GM10847 (cell line): Measurements from ENCODE around the gene USP17L18.
"Not testable (repeated sequence)": the region's sequence is repeated elsewhere in the genome, so short reads cannot be mapped to it uniquely, and the experiment has no call there.

Experiments used
- POLR2A ChIP-seq: IDR thresholded peaks from 2 replicates; pipeline ENCODE4 v1.6.1; 2011; ENCODE audit not compliant: insufficient read length; ENCODE audit errors: extremely low read depth

The USP17L18 gene, protein sequence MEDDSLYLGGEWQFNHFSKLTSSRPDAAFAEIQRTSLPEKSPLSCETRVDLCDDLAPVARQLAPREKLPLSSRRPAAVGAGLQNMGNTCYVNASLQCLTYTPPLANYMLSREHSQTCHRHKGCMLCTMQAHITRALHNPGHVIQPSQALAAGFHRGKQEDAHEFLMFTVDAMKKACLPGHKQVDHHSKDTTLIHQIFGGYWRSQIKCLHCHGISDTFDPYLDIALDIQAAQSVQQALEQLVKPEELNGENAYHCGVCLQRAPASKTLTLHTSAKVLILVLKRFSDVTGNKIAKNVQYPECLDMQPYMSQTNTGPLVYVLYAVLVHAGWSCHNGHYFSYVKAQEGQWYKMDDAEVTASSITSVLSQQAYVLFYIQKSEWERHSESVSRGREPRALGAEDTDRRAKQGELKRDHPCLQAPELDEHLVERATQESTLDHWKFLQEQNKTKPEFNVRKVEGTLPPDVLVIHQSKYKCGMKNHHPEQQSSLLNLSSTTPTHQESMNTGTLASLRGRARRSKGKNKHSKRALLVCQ

DNA sequence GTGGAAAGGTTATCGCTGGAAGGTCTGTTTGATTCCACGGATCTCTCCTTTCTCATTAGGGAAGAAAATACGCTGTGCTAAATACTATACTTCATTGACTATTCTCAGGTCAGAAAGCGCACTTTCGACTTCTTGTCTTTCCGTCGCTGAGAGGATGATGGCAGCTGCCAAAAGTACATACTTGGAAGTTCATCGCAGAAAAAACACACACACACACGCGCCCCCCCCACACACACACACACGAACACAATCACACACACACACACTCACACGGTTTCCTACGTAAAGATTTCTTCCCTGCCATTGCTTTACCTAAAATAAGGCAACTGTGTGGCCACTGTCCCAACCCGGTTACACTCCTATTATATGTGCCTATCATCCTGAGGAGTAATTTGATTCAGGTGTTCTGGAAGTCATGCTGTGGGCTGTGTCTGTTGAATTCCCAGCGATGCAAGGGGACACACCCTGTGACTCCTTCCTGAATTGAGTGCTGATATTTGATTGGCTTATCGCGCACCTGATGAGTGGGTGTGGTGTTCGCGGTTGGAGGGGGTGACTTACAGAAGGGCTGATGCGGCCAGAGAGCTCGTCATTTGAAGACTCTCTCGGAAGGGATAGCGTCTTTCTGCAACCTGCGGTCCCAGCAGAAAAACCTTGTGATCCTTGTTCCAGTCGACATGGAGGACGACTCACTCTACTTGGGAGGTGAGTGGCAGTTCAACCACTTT lies at the start of gene USP17L18:
Gene USP17L18 (plus strand): TSS at position 678 of the 728 bp plus-strand sequence. CDS start 0 bp downstream, at position 678.
- not testable (repeated sequence) for TF ChIP-seq POLR2A

DNA sequence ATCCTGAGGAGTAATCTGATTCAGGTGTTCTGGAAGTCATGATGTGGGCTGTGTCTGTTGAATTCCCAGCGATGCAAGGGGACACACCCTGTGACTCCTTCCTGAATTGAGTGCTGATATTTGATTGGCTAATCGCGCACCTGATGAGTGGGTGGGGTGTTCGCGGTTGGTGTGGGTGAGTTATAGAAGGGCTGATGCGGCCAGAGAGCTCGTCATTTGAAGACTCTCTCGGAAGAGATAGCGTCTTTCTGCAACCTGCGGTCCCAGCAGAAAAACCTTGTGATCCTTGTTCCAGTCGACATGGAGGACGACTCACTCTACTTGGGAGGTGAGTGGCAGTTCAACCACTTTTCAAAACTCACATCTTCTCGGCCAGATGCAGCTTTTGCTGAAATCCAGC lies 38.1 kb upstream of the USP17L18 start, which contains the start of gene USP17L10:
Gene USP17L10 (plus strand): TSS at position 301 of the 400 bp plus-strand sequence. CDS start 0 bp downstream, at position 301.
- TF ChIP-seq POLR2A, result not testable (repeated sequence)

DNA sequence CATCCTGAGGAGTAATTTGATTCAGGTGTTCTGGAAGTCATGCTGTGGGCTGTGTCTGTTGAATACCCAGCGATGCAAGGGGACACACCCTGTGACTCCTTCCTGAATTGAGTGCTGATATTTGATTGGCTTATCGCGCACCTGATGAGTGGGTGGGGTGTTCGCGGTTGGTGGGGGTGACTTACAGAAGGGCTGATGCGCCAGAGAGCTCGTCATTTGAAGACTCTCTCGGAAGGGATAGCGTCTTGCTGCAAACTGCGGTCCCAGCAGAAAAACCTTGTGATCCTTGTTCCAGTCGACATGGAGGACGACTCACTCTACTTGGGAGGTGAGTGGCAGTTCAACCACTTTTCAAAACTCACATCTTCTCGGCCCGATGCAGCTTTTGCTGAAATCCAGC lies 33.3 kb upstream of the USP17L18 start, which contains the start of gene USP17L11:
Gene USP17L11 (plus strand): TSS at position 301 of the 400 bp plus-strand sequence. CDS start 0 bp downstream, at position 301.
- TF ChIP-seq POLR2A, result not testable (repeated sequence)

DNA sequence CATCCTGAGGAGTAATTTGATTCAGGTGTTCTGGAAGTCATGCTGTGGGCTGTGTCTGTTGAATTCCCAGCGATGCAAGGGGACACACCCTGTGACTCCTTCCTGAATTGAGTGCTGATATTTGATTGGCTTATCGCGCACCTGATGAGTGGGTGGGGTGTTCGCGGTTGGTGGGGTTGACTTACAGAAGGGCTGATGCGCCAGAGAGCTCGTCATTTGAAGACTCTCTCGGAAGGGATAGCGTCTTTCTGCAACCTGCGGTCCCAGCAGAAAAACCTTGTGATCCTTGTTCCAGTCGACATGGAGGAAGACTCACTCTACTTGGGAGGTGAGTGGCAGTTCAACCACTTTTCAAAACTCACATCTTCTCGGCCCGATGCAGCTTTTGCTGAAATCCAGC lies 28.6 kb upstream of the USP17L18 start, which contains the start of gene USP17L12:
Gene USP17L12 (plus strand): TSS at position 301 of the 400 bp plus-strand sequence. CDS start 0 bp downstream, at position 301.
- not testable (repeated sequence) for TF ChIP-seq POLR2A

DNA sequence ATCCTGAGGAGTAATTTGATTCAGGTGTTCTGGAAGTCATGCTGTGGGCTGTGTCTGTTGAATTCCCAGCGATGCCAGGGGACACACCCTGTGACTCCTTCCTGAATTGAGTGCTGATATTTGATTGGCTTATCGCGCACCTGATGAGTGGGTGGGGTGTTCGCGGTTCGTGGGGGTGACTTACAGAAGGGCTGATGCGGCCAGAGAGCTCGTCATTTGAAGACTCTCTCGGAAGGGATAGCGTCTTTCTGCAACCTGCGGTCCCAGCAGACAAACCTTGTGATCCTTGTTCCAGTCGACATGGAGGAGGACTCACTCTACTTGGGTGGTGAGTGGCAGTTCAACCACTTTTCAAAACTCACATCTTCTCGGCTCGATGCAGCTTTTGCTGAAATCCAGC lies 23.8 kb upstream of the USP17L18 start, which contains the start of gene USP17L13:
Gene USP17L13 (plus strand): TSS at position 301 of the 400 bp plus-strand sequence. CDS start 0 bp downstream, at position 301.
- TF ChIP-seq POLR2A, result not testable (repeated sequence)

DNA sequence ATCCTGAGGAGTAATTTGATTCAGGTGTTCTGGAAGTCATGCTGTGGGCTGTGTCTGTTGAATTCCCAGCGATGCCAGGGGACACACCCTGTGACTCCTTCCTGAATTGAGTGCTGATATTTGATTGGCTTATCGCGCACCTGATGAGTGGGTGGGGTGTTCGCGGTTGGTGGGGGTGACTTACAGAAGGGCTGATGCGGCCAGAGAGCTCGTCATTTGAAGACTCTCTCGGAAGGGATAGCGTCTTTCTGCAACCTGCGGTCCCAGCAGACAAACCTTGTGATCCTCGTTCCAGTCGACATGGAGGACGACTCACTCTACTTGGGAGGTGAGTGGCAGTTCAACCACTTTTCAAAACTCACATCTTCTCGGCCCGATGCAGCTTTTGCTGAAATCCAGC lies 14.3 kb upstream of the USP17L18 start, which contains the start of gene USP17L15:
Gene USP17L15 (plus strand): TSS at position 301 of the 400 bp plus-strand sequence. CDS start 0 bp downstream, at position 301.
- TF ChIP-seq POLR2A, result not testable (repeated sequence)

DNA sequence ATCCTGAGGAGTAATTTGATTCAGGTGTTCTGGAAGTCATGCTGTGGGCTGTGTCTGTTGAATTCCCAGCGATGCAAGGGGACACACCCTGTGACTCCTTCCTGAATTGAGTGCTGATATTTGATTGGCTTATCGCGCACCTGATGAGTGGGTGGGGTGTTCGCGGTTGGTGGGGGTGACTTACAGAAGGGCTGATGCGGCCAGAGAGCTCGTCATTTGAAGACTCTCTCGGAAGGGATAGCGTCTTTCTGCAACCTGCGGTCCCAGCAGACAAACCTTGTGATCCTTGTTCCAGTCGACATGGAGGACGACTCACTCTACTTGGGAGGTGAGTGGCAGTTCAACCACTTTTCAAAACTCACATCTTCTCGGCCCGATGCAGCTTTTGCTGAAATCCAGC lies 4.9 kb upstream of the USP17L18 start, which contains the start of gene USP17L17:
Gene USP17L17 (plus strand): TSS at position 301 of the 400 bp plus-strand sequence. CDS start 0 bp downstream, at position 301.
- not testable (repeated sequence) for TF ChIP-seq POLR2A

DNA sequence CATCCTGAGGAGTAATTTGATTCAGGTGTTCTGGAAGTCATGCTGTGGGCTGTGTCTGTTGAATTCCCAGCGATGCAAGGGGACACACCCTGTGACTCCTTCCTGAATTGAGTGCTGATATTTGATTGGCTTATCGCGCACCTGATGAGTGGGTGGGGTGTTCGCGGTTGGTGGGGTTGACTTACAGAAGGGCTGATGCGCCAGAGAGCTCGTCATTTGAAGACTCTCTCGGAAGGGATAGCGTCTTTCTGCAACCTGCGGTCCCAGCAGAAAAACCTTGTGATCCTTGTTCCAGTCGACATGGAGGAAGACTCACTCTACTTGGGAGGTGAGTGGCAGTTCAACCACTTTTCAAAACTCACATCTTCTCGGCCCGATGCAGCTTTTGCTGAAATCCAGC lies 4.6 kb downstream of the USP17L18 start, which contains the start of gene USP17L19:
Gene USP17L19 (plus strand): TSS at position 301 of the 400 bp plus-strand sequence. CDS start 0 bp downstream, at position 301.
- not testable (repeated sequence) for TF ChIP-seq POLR2A

DNA sequence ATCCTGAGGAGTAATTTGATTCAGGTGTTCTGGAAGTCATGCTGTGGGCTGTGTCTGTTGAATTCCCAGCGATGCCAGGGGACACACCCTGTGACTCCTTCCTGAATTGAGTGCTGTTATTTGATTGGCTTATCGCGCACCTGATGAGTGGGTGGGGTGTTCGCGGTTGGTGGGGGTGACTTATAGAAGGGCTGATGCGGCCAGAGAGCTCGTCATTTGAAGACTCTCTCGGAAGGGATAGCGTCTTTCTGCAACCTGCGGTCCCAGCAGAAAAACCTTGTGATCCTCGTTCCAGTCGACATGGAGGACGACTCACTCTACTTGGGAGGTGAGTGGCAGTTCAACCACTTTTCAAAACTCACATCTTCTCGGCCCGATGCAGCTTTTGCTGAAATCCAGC lies 9.4 kb downstream of the USP17L18 start, which contains the start of gene USP17L20:
Gene USP17L20 (plus strand): TSS at position 301 of the 400 bp plus-strand sequence. CDS start 0 bp downstream, at position 301.
- not testable (repeated sequence) for TF ChIP-seq POLR2A

DNA sequence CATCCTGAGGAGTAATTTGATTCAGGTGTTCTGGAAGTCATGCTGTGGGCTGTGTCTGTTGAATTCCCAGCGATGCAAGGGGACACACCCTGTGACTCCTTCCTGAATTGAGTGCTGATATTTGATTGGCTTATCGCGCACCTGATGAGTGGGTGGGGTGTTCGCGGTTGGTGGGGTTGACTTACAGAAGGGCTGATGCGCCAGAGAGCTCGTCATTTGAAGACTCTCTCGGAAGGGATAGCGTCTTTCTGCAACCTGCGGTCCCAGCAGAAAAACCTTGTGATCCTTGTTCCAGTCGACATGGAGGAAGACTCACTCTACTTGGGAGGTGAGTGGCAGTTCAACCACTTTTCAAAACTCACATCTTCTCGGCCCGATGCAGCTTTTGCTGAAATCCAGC lies 14.1 kb downstream of the USP17L18 start, which contains the start of gene USP17L21:
Gene USP17L21 (plus strand): TSS at position 301 of the 400 bp plus-strand sequence. CDS start 0 bp downstream, at position 301.
- TF ChIP-seq POLR2A, result not testable (repeated sequence)

DNA sequence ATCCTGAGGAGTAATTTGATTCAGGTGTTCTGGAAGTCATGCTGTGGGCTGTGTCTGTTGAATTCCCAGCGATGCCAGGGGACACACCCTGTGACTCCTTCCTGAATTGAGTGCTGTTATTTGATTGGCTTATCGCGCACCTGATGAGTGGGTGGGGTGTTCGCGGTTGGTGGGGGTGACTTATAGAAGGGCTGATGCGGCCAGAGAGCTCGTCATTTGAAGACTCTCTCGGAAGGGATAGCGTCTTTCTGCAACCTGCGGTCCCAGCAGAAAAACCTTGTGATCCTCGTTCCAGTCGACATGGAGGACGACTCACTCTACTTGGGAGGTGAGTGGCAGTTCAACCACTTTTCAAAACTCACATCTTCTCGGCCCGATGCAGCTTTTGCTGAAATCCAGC lies 18.9 kb downstream of the USP17L18 start, which contains the start of gene USP17L22:
Gene USP17L22 (plus strand): TSS at position 301 of the 400 bp plus-strand sequence. CDS start 0 bp downstream, at position 301.
- not testable (repeated sequence) for TF ChIP-seq POLR2A
